ENCODE results near the gene FSCN2. TPM values are rescaled to one million over a fixed set of nuclear protein-coding genes. Genes with fewer than 3 reads are reported as not detected.

Gene FSCN2
- total and polyA plus RNA-seq, 2 donors (not counting 3 experiments of a cell fraction or from before 2014, with no cell fraction given), result 0.32 to 0.71 TPM

GRCh38 chr17:81537856-81538555, 9.8 kb downstream of the FSCN2 start:
- H3K36me3 ChIP-seq (ENCODE audit: control insufficient read depth in 2 of 2, extremely low read depth in 1 of 2, insufficient read depth in 2 of 2, low read length in 2 of 2), result peaks cover under 1 to 21% of the 10 kb centered on the region in 2 experiments
- CTCF ChIA-PET, result interaction anchor here (0.7 to 2.5 kb wide), 9 partner anchors 8 to 285 kb away, joined by 3 to 11 read pairs (median 4); no protein-coding TSS in a partner anchor
- no peak for FAIRE-seq
- no peak overlapping the region for H3K4me2 ChIP-seq (ENCODE audit: insufficient read depth, low read length)
- no peaks in the 10 kb centered on the region for H3K9me3 ChIP-seq (replicated peaks; ENCODE audit: control insufficient read depth, insufficient read depth, low read length)
- intact Hi-C loops (cut with micrococcal nuclease) (no loop called here), dilution Hi-C loops (cut with MboI; ENCODE audit: extremely low pct_ligation_motif_present, low sequenced_read_pairs) (no loop called here)
- H3K4me1 ChIP-seq (ENCODE audit: control insufficient read depth, extremely low read depth, insufficient read depth, low read length), result peaks cover 3% of the 10 kb centered on the region
- no TSS peak for BruUV-seq (replicated peaks)
- H3K9ac ChIP-seq (replicated peaks; ENCODE audit: extremely low read depth, insufficient read depth, low read length), result no peak overlapping the region
- POLR2A ChIA-PET, result no interaction called here
- DNase-seq (ENCODE audit: low read depth, low spot score), result no peak
- TF ChIP-seq FOS (IDR thresholded peaks at IDR 0.05; ENCODE audit: borderline replicate concordance, insufficient read depth, low read length) (no peak), POLR2A (IDR thresholded peaks at IDR 0.05; ENCODE audit: low read depth, low read length) (no peak), POLR2AphosphoS5 (IDR thresholded peaks at IDR 0.05; ENCODE audit: insufficient read depth, low read depth, low read length) (no peak), CTCF (IDR thresholded peaks at IDR 0.05; ENCODE audit: extremely low read depth in 1 of 2, insufficient read depth in 1 of 2, low read depth in 1 of 2, low read length in 2 of 2) (no peak)
- H4K20me1 ChIP-seq (replicated peaks; ENCODE audit: control insufficient read depth, extremely low read depth, insufficient read depth, low read length), result no peaks in the 10 kb centered on the region
- peaks cover 5 to 18% of the 10 kb centered on the region in 2 experiments for H3K27me3 ChIP-seq (ENCODE audit: control insufficient read depth in 2 of 2, insufficient read depth in 2 of 2, low read length in 2 of 2)
- no peak overlapping the region for H3K27ac ChIP-seq (ENCODE audit: insufficient read depth, low read depth, low read length)
- no peaks in the 10 kb centered on the region for H3K79me2 ChIP-seq (ENCODE audit: control insufficient read depth, insufficient read depth, low read length)
- H2AFZ ChIP-seq (ENCODE audit: low read depth, low read length), result no peak overlapping the region
- no peaks in the 10 kb centered on the region for H3K9me1 ChIP-seq (replicated peaks; ENCODE audit: control insufficient read depth, extremely low read depth, insufficient read depth, low read length)
- H3K4me3 ChIP-seq (replicated peaks in 1 of 3; ENCODE audit: insufficient read depth in 1 of 3, low read depth in 1 of 3, low read length in 3 of 3), result no peak overlapping the region

All from endothelial cell of umbilical vein (primary cell).